Lower leg skin (tissue), 3 donors: ENCODE measurements around the gene CYTH3.

Source experiments
- POLR2A ChIP-seq, 2 donors: fragments of 450-650 bp; IDR thresholded peaks; one replicate each; pipeline ENCODE4 v1.6.1; 2016 to 2017; ENCODE audit warnings: antibody characterized with exemption in 2 of 2, mild to moderate bottlenecking in 1 of 2, moderate library complexity in 1 of 2
- TF ChIP-seq, protein P1 (sequence below), 3 donors: fragments of 450-650 bp; IDR thresholded peaks; one replicate each; pipeline ENCODE4 v1.5.1; 2016; ENCODE audit warnings: antibody characterized with exemption in 3 of 3, mild to moderate bottlenecking in 3 of 3, moderate library complexity in 2 of 3

DNA sequence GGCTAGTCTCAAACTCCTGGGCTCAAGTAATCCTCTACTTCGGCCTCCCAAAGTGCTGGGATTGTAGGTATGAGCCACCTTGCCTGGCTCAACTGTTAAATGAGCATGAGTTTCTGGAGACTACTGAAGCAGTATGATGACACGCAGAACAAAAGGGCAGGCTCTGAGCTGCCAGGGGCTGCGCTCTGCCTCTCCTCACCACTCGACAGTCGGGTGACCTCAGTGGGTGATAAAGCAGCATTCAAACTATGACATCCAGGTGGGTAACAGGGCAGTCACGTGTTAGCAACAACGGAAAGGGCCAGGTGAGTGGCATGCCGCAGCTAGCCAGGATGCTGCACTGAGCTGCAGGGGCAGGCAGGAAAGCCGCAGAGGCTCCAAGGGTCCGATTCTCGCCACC, 71.5 kb downstream of the CYTH3 start:
- TF ChIP-seq, protein P1, sequence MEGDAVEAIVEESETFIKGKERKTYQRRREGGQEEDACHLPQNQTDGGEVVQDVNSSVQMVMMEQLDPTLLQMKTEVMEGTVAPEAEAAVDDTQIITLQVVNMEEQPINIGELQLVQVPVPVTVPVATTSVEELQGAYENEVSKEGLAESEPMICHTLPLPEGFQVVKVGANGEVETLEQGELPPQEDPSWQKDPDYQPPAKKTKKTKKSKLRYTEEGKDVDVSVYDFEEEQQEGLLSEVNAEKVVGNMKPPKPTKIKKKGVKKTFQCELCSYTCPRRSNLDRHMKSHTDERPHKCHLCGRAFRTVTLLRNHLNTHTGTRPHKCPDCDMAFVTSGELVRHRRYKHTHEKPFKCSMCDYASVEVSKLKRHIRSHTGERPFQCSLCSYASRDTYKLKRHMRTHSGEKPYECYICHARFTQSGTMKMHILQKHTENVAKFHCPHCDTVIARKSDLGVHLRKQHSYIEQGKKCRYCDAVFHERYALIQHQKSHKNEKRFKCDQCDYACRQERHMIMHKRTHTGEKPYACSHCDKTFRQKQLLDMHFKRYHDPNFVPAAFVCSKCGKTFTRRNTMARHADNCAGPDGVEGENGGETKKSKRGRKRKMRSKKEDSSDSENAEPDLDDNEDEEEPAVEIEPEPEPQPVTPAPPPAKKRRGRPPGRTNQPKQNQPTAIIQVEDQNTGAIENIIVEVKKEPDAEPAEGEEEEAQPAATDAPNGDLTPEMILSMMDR (IDR thresholded peaks at IDR 0.05): no peak
- no peak for TF ChIP-seq POLR2A (IDR thresholded peaks at IDR 0.05)
